GM12875 (cell line): Measurements from ENCODE around the gene NME1.

Experiments
- H3K4me3 ChIP-seq: one replicate; pipeline ENCODE4 v1.5.1; 2011; ENCODE audit warnings: low read depth, low read length, control low read depth
- TF ChIP-seq, protein P1 (sequence below): IDR thresholded peaks from 2 replicates; pipeline ENCODE4 v1.5.1; 2011; ENCODE audit warnings: low read depth, mild to moderate bottlenecking, control low read depth, inconsistent platforms, low read length, moderate library complexity, borderline replicate concordance; ENCODE audit not compliant: insufficient read depth

NME1 gene

DNA sequence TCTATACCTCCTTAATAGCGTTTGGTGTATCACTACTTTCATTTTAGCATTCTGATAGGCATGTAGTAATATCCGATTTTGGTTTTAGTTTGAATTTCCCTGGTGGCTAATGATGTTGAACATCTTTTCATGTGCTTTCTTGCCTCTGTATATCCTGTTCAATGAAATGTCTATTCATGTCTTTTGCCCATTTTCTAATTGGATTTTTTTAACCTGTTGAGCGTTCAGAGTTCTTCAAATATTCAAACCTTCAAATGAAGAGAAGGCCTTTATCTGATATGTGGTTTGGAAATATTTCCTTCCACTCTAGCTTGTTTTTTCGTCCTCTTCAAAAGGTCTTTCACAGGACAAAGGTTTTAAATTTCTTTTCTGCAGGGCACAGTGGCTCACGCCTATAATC is 2.4 kb upstream of the NME1 start:
- H3K4me3 ChIP-seq, result no peak overlapping the region
- TF ChIP-seq, protein P1, sequence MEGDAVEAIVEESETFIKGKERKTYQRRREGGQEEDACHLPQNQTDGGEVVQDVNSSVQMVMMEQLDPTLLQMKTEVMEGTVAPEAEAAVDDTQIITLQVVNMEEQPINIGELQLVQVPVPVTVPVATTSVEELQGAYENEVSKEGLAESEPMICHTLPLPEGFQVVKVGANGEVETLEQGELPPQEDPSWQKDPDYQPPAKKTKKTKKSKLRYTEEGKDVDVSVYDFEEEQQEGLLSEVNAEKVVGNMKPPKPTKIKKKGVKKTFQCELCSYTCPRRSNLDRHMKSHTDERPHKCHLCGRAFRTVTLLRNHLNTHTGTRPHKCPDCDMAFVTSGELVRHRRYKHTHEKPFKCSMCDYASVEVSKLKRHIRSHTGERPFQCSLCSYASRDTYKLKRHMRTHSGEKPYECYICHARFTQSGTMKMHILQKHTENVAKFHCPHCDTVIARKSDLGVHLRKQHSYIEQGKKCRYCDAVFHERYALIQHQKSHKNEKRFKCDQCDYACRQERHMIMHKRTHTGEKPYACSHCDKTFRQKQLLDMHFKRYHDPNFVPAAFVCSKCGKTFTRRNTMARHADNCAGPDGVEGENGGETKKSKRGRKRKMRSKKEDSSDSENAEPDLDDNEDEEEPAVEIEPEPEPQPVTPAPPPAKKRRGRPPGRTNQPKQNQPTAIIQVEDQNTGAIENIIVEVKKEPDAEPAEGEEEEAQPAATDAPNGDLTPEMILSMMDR, result no peak

DNA sequence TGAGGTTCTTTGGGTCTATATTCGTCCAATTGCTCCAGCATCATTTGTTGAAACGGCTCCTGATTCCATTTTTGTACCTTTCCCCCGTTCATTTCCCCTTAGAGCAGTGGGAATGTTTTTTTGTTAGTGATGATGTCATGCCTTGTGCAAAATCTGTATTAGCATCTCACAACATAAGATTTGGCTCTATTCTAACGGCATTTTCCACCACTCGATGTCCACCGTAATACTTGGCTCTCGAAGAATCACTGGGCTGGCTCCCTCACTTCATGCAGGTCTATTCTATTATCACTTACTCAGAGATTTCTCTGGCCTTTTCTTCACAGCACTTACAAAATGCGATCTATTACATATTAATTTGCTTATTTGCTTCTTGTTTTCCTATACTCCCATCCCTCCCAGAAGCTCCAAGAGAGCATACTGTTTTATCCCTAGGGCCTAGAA is 571 bp upstream of the NME1 start:
- TF ChIP-seq, protein P1, result no peak
- H3K4me3 ChIP-seq, result no peak overlapping the region

DNA sequence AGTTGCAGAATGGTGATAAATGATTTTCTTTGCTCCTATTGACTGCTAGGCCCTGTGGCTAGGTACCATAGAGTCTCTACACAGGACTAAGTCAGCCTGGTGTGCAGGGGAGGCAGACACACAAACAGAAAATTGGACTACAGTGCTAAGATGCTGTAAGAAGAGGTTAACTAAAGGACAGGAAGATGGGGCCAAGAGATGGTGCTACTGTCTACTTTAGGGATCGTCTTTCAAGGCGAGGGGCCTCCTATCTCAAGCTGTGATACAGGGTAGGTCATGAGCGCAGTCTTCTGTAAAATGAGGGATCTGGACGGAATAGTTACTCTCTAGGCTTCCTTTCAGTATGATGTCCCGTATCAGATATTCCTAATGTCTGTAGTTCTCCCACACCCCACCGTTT is 817 bp downstream of the NME1 start:
- H3K4me3 ChIP-seq, result peak overlapping the region; percentile 86
- TF ChIP-seq, protein P1, result no peak

DNA sequence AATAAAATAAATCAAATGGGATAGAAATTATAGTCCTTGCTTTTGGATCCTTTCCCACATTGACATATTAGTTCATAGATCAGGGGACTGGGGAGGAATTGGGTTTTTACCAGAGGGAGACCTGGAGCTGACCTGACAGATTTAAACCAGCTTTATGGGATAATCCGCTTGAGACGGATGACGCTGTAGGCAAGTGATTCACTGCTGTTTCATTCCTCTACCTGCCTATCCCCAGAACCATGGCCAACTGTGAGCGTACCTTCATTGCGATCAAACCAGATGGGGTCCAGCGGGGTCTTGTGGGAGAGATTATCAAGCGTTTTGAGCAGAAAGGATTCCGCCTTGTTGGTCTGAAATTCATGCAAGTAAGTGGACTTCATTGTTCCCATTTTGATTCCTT is 2.1 kb downstream of the NME1 start:
- H3K4me3 ChIP-seq, result no peak overlapping the region

DNA sequence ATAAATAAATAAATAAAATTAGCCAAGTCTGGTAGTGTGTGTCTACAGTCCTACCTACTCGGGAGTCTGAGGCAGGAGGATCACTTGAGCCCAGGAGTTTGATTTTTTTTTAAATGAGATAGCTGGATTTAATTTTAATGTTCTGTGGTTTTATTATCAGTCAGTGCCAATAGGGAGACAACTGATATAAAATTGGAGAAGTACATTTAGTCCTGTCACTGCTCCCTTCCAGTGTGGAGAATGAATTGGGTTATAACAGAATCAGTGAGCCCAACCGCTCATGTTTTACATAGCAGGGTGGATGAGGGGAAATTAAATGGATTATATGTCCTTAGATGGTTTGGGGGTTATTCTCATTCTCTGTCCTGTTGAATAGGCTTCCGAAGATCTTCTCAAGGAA is 6.2 kb downstream of the NME1 start:
- H3K4me3 ChIP-seq, result no peak overlapping the region
- TF ChIP-seq, protein P1, result no peak

More for the DNA sequence above, 2.1 kb downstream of the NME1 start:
- TF ChIP-seq, protein P1, result no peak

DNA sequence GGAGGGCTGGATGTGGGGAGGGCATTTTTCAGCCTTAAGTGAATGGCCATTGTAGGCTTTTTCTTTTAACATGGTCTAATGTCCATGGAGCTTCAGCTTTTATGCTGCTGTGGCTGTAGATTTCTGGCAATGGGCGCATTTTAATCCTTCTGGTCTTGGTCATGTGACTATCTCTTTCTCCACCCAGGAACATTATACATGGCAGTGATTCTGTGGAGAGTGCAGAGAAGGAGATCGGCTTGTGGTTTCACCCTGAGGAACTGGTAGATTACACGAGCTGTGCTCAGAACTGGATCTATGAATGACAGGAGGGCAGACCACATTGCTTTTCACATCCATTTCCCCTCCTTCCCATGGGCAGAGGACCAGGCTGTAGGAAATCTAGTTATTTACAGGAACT is 8.2 kb downstream of the NME1 start:
- TF ChIP-seq, protein P1, result no peak
- no peak overlapping the region for H3K4me3 ChIP-seq

DNA sequence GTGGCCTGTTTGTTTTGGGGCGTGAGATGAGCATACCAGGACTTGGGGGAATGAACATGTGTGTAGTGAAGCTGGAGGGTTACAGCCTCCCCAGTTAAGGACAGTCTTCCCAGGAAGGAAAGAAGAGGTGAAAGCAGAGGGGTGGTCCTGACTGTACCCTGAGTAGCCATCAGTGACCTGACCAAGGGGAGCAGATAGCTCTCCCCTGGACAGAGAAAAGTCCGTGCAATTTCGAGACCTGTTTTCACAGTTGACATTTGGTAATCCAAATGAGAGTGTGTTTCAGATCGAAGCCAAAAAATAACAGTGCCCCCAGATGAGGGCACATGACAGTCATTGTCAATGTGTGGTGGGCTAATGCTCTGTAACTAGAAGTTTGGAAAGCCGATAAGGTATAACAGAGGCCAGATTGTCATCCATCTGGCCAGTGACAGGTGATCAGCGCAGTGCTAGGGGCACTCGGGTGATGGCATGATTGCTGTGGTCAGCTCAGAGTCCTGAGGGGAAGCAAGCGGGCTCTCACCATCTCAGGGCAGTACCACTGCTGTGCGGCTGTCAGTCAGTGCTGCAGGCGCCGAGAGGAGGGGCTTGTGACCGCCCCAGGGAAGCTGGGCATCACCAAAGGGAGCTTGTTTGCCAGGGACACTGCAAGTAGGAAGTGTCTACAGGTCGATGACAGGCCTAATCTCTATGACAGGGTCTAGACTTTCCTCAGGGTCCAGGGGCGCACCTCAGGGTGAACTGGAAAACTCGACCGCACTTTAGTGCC is 11.7 kb downstream of the NME1 start:
- TF ChIP-seq, protein P1, result no peak
- H3K4me3 ChIP-seq, result no peak overlapping the region
